Rectal smooth muscle tissue (tissue), 1 donor: Measurements from ENCODE around the gene CTNNBL1.

Experiments used
- H3K27ac ChIP-seq: one replicate; pipeline ENCODE4 v1.7.0; 2013; ENCODE audit warnings: low read depth, low read length, inconsistent platforms
- H3K27me3 ChIP-seq: one replicate; pipeline ENCODE4 v1.7.0; 2013; ENCODE audit warnings: low read length; ENCODE audit not compliant: control insufficient read depth, insufficient read depth
- H3K36me3 ChIP-seq: one replicate; pipeline ENCODE4 v1.7.0; 2013; ENCODE audit warnings: low read length; ENCODE audit not compliant: control insufficient read depth, insufficient read depth
- H3K4me1 ChIP-seq: one replicate; pipeline ENCODE4 v1.7.0; 2013; ENCODE audit warnings: low read length; ENCODE audit not compliant: control insufficient read depth, insufficient read depth
- H3K4me3 ChIP-seq: one replicate; pipeline ENCODE4 v1.7.0; 2013; ENCODE audit warnings: low read length
- H3K9ac ChIP-seq: one replicate; pipeline ENCODE4 v1.7.0; 2013; ENCODE audit warnings: low read length

CTNNBL1 gene

GRCh38 chr20:37880726-37881591 lies 187.1 kb downstream of the CTNNBL1 start:
- H3K4me1 ChIP-seq, result no peaks in the 10 kb centered on the region
- no peak overlapping the region for H3K9ac ChIP-seq
- H3K36me3 ChIP-seq, result no peaks in the 10 kb centered on the region
- no peaks in the 10 kb centered on the region for H3K27me3 ChIP-seq
- no peak overlapping the region for H3K27ac ChIP-seq
- H3K4me3 ChIP-seq, result no peak overlapping the region

GRCh38 chr20:37881601-37882343 lies 187.9 kb downstream of the CTNNBL1 start:
- Histone ChIP-seq H3K4me3 (no peak overlapping the region), H3K27me3 (no peaks in the 10 kb centered on the region), H3K4me1 (no peaks in the 10 kb centered on the region), H3K27ac (no peak overlapping the region), H3K9ac (no peak overlapping the region), H3K36me3 (no peaks in the 10 kb centered on the region)

- Histone ChIP-seq H3K36me3 (no peaks in the 10 kb centered on the region), H3K27ac (no peak overlapping the region), H3K4me1 (no peaks in the 10 kb centered on the region), H3K9ac (no peak overlapping the region), H3K4me3 (no peak overlapping the region), H3K27me3 (no peaks in the 10 kb centered on the region)
Measured at GRCh38 chr20:37882961-37883712, 189.3 kb downstream of the CTNNBL1 start.

GRCh38 chr20:37885042-37885441 lies 191.2 kb downstream of the CTNNBL1 start:
- no peak overlapping the region for H3K9ac ChIP-seq
- H3K4me1 ChIP-seq, result no peaks in the 10 kb centered on the region
- H3K36me3 ChIP-seq, result no peaks in the 10 kb centered on the region
- H3K27me3 ChIP-seq, result no peaks in the 10 kb centered on the region
- no peak overlapping the region for H3K4me3 ChIP-seq
- H3K27ac ChIP-seq, result no peak overlapping the region

- no peaks in the 10 kb centered on the region for H3K27me3 ChIP-seq
- H3K27ac ChIP-seq, result no peak overlapping the region
- H3K9ac ChIP-seq, result no peak overlapping the region
- H3K4me3 ChIP-seq, result no peak overlapping the region
- H3K36me3 ChIP-seq, result no peaks in the 10 kb centered on the region
- H3K4me1 ChIP-seq, result peaks cover under 1% of the 10 kb centered on the region
Measured at GRCh38 chr20:37885593-37886503, 192.0 kb downstream of the CTNNBL1 start.

GRCh38 chr20:37886851-37887297 lies 193.0 kb downstream of the CTNNBL1 start:
- H3K27ac ChIP-seq, result no peak overlapping the region
- H3K36me3 ChIP-seq, result no peaks in the 10 kb centered on the region
- H3K4me1 ChIP-seq, result peaks cover 4% of the 10 kb centered on the region
- no peak overlapping the region for H3K4me3 ChIP-seq
- H3K27me3 ChIP-seq, result no peaks in the 10 kb centered on the region
- no peak overlapping the region for H3K9ac ChIP-seq

- Histone ChIP-seq H3K36me3 (no peaks in the 10 kb centered on the region), H3K27me3 (no peaks in the 10 kb centered on the region), H3K4me1 (peaks cover 4% of the 10 kb centered on the region)
Measured at GRCh38 chr20:37888641-37889040, 194.8 kb downstream of the CTNNBL1 start.

GRCh38 chr20:37890108-37890507 lies 196.3 kb downstream of the CTNNBL1 start:
- Histone ChIP-seq H3K27ac (no peak overlapping the region), H3K9ac (no peak overlapping the region), H3K4me1 (peaks cover 4% of the 10 kb centered on the region), H3K4me3 (no peak overlapping the region), H3K36me3 (no peaks in the 10 kb centered on the region), H3K27me3 (no peaks in the 10 kb centered on the region)

More at GRCh38 chr20:37888641-37889040, 194.8 kb downstream of the CTNNBL1 start:
- no peak overlapping the region for H3K27ac ChIP-seq
- no peak overlapping the region for H3K9ac ChIP-seq
- H3K4me3 ChIP-seq, result no peak overlapping the region

GRCh38 chr20:37890643-37891042 lies 196.8 kb downstream of the CTNNBL1 start:
- Histone ChIP-seq H3K4me3 (no peak overlapping the region), H3K4me1 (peaks cover 4% of the 10 kb centered on the region), H3K36me3 (no peaks in the 10 kb centered on the region), H3K27ac (no peak overlapping the region), H3K27me3 (no peaks in the 10 kb centered on the region), H3K9ac (no peak overlapping the region)

- H3K36me3 ChIP-seq, result no peaks in the 10 kb centered on the region
- H3K4me1 ChIP-seq, result peaks cover 4% of the 10 kb centered on the region
- no peak overlapping the region for H3K9ac ChIP-seq
- H3K4me3 ChIP-seq, result no peak overlapping the region
- H3K27me3 ChIP-seq, result no peaks in the 10 kb centered on the region
- no peak overlapping the region for H3K27ac ChIP-seq
Measured at GRCh38 chr20:37892001-37892400, 198.2 kb downstream of the CTNNBL1 start.

- Histone ChIP-seq H3K9ac (no peak overlapping the region), H3K4me1 (peaks cover 12% of the 10 kb centered on the region), H3K27me3 (no peaks in the 10 kb centered on the region), H3K27ac (no peak overlapping the region), H3K36me3 (no peaks in the 10 kb centered on the region), H3K4me3 (no peak overlapping the region)
Measured at GRCh38 chr20:37893566-37894241, 199.9 kb downstream of the CTNNBL1 start.
